ENCODE results near the gene ATP6V1G1.

The ATP6V1G1 gene

GRCh38 chr9:114631166-114631565, 43.6 kb downstream of the ATP6V1G1 start:
- DNase-seq (ENCODE audit: low spot score): no peak
- TF ChIP-seq CTCF (IDR thresholded peaks at IDR 0.05; ENCODE audit: extremely low read depth, insufficient read depth, missing control alignments): no peak
- in situ Hi-C loops (cut with MboI; ENCODE audit: low pct_unique_long_range_greater_than_20kb, low sequenced_read_pairs, unreplicated experiment): no loop called here

- TF ChIP-seq CTCF (IDR thresholded peaks at IDR 0.05; ENCODE audit: extremely low read depth, insufficient read depth, missing control alignments): no peak
- DNase-seq (ENCODE audit: low spot score): no peak
- in situ Hi-C loops (cut with MboI; ENCODE audit: low pct_unique_long_range_greater_than_20kb, low sequenced_read_pairs, unreplicated experiment): no loop called here
Observed at GRCh38 chr9:114633438-114634089, 46.0 kb downstream of the ATP6V1G1 start.

- in situ Hi-C loops (cut with MboI; ENCODE audit: low pct_unique_long_range_greater_than_20kb, low sequenced_read_pairs, unreplicated experiment): no loop called here
- TF ChIP-seq CTCF (IDR thresholded peaks at IDR 0.05; ENCODE audit: extremely low read depth, insufficient read depth, missing control alignments): no peak
- no peak for DNase-seq (ENCODE audit: low spot score)
Observed at GRCh38 chr9:114634387-114634786, 46.8 kb downstream of the ATP6V1G1 start.

- TF ChIP-seq CTCF (IDR thresholded peaks at IDR 0.05; ENCODE audit: extremely low read depth, insufficient read depth, missing control alignments): no peak
- in situ Hi-C loops (cut with MboI; ENCODE audit: low pct_unique_long_range_greater_than_20kb, low sequenced_read_pairs, unreplicated experiment): no loop called here
- no peak for DNase-seq (ENCODE audit: low spot score)
Observed at GRCh38 chr9:114638404-114638803, 50.8 kb downstream of the ATP6V1G1 start.

GRCh38 chr9:114641967-114642366, 54.4 kb downstream of the ATP6V1G1 start:
- no peak for TF ChIP-seq CTCF (IDR thresholded peaks at IDR 0.05; ENCODE audit: extremely low read depth, insufficient read depth, missing control alignments)
- in situ Hi-C loops (cut with MboI; ENCODE audit: low pct_unique_long_range_greater_than_20kb, low sequenced_read_pairs, unreplicated experiment): no loop called here
- DNase-seq (ENCODE audit: low spot score): no peak

GRCh38 chr9:114643001-114643400, 55.4 kb downstream of the ATP6V1G1 start:
- DNase-seq (ENCODE audit: low spot score): no peak
- TF ChIP-seq CTCF (IDR thresholded peaks at IDR 0.05; ENCODE audit: extremely low read depth, insufficient read depth, missing control alignments): no peak
- in situ Hi-C loops (cut with MboI; ENCODE audit: low pct_unique_long_range_greater_than_20kb, low sequenced_read_pairs, unreplicated experiment): no loop called here

All from GM13977 (cell line).